ENCODE measurements around the gene GINS1. TPM values are rescaled to one million over a fixed set of nuclear protein-coding genes. Genes with fewer than 3 reads are reported as not detected.

GINS1 gene
- total and polyA plus RNA-seq, 2 of the 13 experiments (the other 11 are each of a cell fraction or from before 2014, with no cell fraction given): 14.6 to 59.9 TPM

DNA sequence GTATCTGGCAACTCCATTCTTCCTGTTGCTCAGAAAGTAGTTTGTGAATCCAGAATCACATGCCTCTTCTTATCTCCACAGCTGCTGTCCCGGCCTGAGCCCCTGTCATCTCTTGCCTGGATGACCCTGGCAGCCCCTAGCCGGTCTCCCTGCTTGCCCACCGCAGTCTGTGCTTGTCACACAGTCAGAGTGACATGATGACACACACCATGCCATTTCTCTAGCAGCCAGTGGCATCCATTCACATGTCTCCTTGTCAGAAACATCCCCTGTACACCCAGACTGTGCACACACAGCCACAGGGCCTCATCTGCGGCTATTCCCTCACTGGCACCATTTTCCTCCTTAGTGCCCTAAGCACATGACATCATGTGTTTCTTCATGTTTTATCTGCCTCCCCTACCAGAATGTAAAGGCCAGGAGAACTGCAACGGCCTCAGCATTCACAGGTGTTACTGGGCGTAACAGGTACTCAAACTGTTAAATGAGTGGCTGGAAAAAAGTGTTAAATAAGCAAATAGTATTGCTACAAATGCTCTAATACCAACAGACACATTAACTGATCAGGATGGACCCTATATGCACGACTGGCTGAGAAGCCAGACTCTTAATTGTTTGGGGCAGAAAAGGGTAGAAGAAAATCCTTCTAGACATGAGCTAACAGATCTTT lies 26.4 kb upstream of the GINS1 start (continued):
- 0 out of 2 replicates have a peak, but pooled peaks have one; percentile 29 for TF ChIP-seq ZNF687 (CRISPR knock-in tag; IDR thresholded peaks at IDR 0.05)
- peak in 1 of 2 experiments; percentile 24; a peak in 1 of 4 replicates for TF ChIP-seq MAFK (conservative IDR thresholded peaks at IDR 0.05 in 1 of 2, IDR thresholded peaks at IDR 0.05 in 1 of 2; ENCODE audit: low read length in 2 of 2)
- 0 out of 2 replicates have a peak, but pooled peaks have one; percentile 42 for TF ChIP-seq ZNF678 (CRISPR knock-in tag; IDR thresholded peaks at IDR 0.05)
- TF ChIP-seq ZNF766 (CRISPR knock-in tag; IDR thresholded peaks at IDR 0.05; ENCODE audit: borderline replicate concordance): no peak
- peak; percentile 43; the same call in 1 of the 2 replicates for TF ChIP-seq CREB1 (IDR thresholded peaks at IDR 0.05)
- no peak for TF ChIP-seq CREB1 (CRISPR knock-in tag; IDR thresholded peaks at IDR 0.05)

DNA sequence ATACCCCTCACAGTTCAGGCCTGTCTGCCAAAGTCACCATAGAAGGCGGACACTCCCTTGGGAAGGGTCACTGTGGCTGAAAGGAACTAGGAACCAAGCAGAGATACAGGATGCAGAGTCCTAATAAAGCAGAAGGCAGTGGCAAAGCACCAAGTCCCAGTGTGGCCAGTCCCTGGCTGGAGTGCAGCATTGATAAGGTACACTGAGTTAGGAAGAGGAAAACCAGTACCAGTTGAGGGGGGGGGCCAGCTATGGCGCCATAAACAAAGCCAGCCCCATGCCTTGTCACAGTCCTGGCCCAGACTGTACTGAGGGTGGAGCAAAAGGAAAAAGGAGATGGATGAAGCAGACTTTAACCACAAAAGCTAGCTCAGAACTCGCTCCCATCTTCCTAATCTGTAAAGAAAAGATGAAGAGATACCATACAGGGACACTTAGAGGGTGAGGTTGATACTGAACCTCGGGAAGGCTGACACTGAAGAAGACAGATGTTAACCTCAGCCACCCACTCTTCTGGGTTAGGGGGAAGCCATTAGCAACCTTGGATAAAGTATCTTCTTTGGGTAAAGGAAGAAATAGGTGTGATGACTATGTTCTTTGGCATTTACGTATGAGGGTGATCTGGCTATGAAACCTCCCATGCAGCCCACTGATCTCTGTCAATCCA lies 24.6 kb upstream of the GINS1 start:
- no peak for TF ChIP-seq ELF3 (CRISPR knock-in tag; IDR thresholded peaks at IDR 0.05)
- peak; percentile 7; the same call in 1 of the 2 replicates for TF ChIP-seq NFYB (CRISPR knock-in tag; IDR thresholded peaks at IDR 0.05)
- TF ChIP-seq MAFG (CRISPR knock-in tag; IDR thresholded peaks at IDR 0.05): no peak
- H3K27ac ChIP-seq (ENCODE audit: extremely low read length, insufficient read depth, low read length): no peak overlapping the region
- FAIRE-seq: no peak
- POLR2A ChIA-PET: no interaction called here
- peaks cover 58% of the 10 kb centered on the region for H3K4me1 ChIP-seq (ENCODE audit: insufficient read depth, low read length)
- CTCF ChIA-PET (ENCODE audit: low intra/inter-chr PET ratio, low total read pairs): no interaction called here
- peaks cover 50% of the 10 kb centered on the region for H3K79me2 ChIP-seq (ENCODE audit: insufficient read depth, low read length)
- intact Hi-C loops (cut with micrococcal nuclease; ENCODE audit: unreplicated experiment): no loop called here
- H3K36me3 ChIP-seq (replicated peaks in 1 of 2; ENCODE audit: control insufficient read depth in 1 of 2, insufficient read depth in 2 of 2, low read length in 2 of 2): peaks cover 0 to 4% of the 10 kb centered on the region in 2 experiments; a peak in 4 of 5 replicates
- 95% methylated on average over 5 of the region's 5 CpGs for WGBS (ENCODE audit: low lambda C conversion rate)
- no peaks in the 10 kb centered on the region for H3K27me3 ChIP-seq (ENCODE audit: control insufficient read depth in 1 of 2, insufficient read depth in 2 of 2, low read length in 2 of 2)
- in situ Hi-C loops (cut with HindIII; ENCODE audit: extremely low pct_ligation_motif_present, low pct_unique_long_range_greater_than_20kb): no loop called here
- no peaks in the 10 kb centered on the region for H3K9me3 ChIP-seq (ENCODE audit: low read length)
- H3K9ac ChIP-seq (ENCODE audit: insufficient read depth, low read depth, low read length): no peak overlapping the region
- no peak for DNase-seq (ENCODE audit: low spot score)
- H3K4me2 ChIP-seq (ENCODE audit: low read depth, low read length): no peak overlapping the region
- ATAC-seq: no peak
- no peak overlapping the region for H3K4me3 ChIP-seq (replicated peaks in 1 of 3; ENCODE audit: insufficient read depth in 1 of 3, low read depth in 2 of 3, low read length in 3 of 3)
- BruUV-seq (replicated peaks): no TSS peak
- no peak overlapping the region for H2AFZ ChIP-seq (ENCODE audit: low read length)
- H4K20me1 ChIP-seq (ENCODE audit: insufficient read depth, low read length): peaks cover 48% of the 10 kb centered on the region

Measured in HepG2 (cell line).